DND-41 (cell line): ENCODE data around the gene VTI1A.

Source experiments
- EZH2 ChIP-seq: IDR thresholded peaks from 3 replicates; pipeline ENCODE4 v1.6.1; 2012; ENCODE audit warnings: borderline replicate concordance, low read depth, mild to moderate bottlenecking, moderate library complexity, low read length, inconsistent platforms; ENCODE audit not compliant: severe bottlenecking
- TF ChIP-seq, protein P1 (sequence below): IDR thresholded peaks from 2 replicates; pipeline ENCODE4 v1.5.1; 2012; ENCODE audit warnings: borderline replicate concordance, low read length, moderate library complexity, mild to moderate bottlenecking; ENCODE audit not compliant: poor library complexity, severe bottlenecking; ENCODE audit errors: extremely low read depth

- TF ChIP-seq, protein P1, sequence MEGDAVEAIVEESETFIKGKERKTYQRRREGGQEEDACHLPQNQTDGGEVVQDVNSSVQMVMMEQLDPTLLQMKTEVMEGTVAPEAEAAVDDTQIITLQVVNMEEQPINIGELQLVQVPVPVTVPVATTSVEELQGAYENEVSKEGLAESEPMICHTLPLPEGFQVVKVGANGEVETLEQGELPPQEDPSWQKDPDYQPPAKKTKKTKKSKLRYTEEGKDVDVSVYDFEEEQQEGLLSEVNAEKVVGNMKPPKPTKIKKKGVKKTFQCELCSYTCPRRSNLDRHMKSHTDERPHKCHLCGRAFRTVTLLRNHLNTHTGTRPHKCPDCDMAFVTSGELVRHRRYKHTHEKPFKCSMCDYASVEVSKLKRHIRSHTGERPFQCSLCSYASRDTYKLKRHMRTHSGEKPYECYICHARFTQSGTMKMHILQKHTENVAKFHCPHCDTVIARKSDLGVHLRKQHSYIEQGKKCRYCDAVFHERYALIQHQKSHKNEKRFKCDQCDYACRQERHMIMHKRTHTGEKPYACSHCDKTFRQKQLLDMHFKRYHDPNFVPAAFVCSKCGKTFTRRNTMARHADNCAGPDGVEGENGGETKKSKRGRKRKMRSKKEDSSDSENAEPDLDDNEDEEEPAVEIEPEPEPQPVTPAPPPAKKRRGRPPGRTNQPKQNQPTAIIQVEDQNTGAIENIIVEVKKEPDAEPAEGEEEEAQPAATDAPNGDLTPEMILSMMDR = no peak
- TF ChIP-seq EZH2 = no peak
Observed at GRCh38 chr10:112532956-112533355, 85.9 kb downstream of the VTI1A start.
